ENCODE results near the gene OGFR.

OGFR gene

GRCh38 chr20:62784497-62784896 lies 20.1 kb upstream of the OGFR start:
- no peaks in the 10 kb centered on the region for H3K79me2 ChIP-seq (ENCODE audit: control insufficient read depth, insufficient read depth, low read length, unreplicated experiment)
- no peaks in the 10 kb centered on the region for H3K36me3 ChIP-seq (ENCODE audit: insufficient read depth, low read length)
- H3K27ac ChIP-seq (ENCODE audit: low read depth, low read length): no peak overlapping the region
- no peak overlapping the region for H2AFZ ChIP-seq (ENCODE audit: low read length, unreplicated experiment)
- H3K27me3 ChIP-seq (ENCODE audit: insufficient read depth, low read length): no peaks in the 10 kb centered on the region
- H3K4me3 ChIP-seq (ENCODE audit: low read depth, low read length): no peak overlapping the region
- no peaks in the 10 kb centered on the region for H3K4me1 ChIP-seq (ENCODE audit: control insufficient read depth, insufficient read depth, low read length, unreplicated experiment)

- Histone ChIP-seq H3K27ac (ENCODE audit: low read depth, low read length) (no peak overlapping the region), H2AFZ (ENCODE audit: low read length, unreplicated experiment) (no peak overlapping the region), H3K4me3 (ENCODE audit: low read depth, low read length) (no peak overlapping the region)
Observed at GRCh38 chr20:62785393-62785792, 19.2 kb upstream of the OGFR start.

GRCh38 chr20:62786157-62786556 lies 18.5 kb upstream of the OGFR start:
- Histone ChIP-seq H3K27me3 (ENCODE audit: insufficient read depth, low read length) (no peaks in the 10 kb centered on the region), H3K4me3 (ENCODE audit: low read depth, low read length) (no peak overlapping the region), H2AFZ (ENCODE audit: low read length, unreplicated experiment) (no peak overlapping the region), H3K27ac (ENCODE audit: low read depth, low read length) (no peak overlapping the region), H3K4me1 (ENCODE audit: control insufficient read depth, insufficient read depth, low read length, unreplicated experiment) (peaks cover under 1% of the 10 kb centered on the region), H3K36me3 (ENCODE audit: insufficient read depth, low read length) (no peaks in the 10 kb centered on the region), H3K79me2 (ENCODE audit: control insufficient read depth, insufficient read depth, low read length, unreplicated experiment) (no peaks in the 10 kb centered on the region)

More at GRCh38 chr20:62785393-62785792, 19.2 kb upstream of the OGFR start:
- Histone ChIP-seq H3K4me1 (ENCODE audit: control insufficient read depth, insufficient read depth, low read length, unreplicated experiment) (no peaks in the 10 kb centered on the region), H3K36me3 (ENCODE audit: insufficient read depth, low read length) (no peaks in the 10 kb centered on the region), H3K27me3 (ENCODE audit: insufficient read depth, low read length) (no peaks in the 10 kb centered on the region), H3K79me2 (ENCODE audit: control insufficient read depth, insufficient read depth, low read length, unreplicated experiment) (no peaks in the 10 kb centered on the region)

GRCh38 chr20:62787321-62787720 lies 17.3 kb upstream of the OGFR start:
- Histone ChIP-seq H3K27me3 (ENCODE audit: insufficient read depth, low read length) (no peaks in the 10 kb centered on the region), H3K79me2 (ENCODE audit: control insufficient read depth, insufficient read depth, low read length, unreplicated experiment) (no peaks in the 10 kb centered on the region), H3K4me1 (ENCODE audit: control insufficient read depth, insufficient read depth, low read length, unreplicated experiment) (peaks cover 3% of the 10 kb centered on the region), H3K36me3 (ENCODE audit: insufficient read depth, low read length) (no peaks in the 10 kb centered on the region), H3K27ac (ENCODE audit: low read depth, low read length) (no peak overlapping the region), H3K4me3 (ENCODE audit: low read depth, low read length) (no peak overlapping the region), H2AFZ (ENCODE audit: low read length, unreplicated experiment) (no peak overlapping the region)

GRCh38 chr20:62787866-62788265 lies 16.8 kb upstream of the OGFR start:
- Histone ChIP-seq H3K4me3 (ENCODE audit: low read depth, low read length) (no peak overlapping the region), H3K27me3 (ENCODE audit: insufficient read depth, low read length) (no peaks in the 10 kb centered on the region), H3K27ac (ENCODE audit: low read depth, low read length) (no peak overlapping the region), H2AFZ (ENCODE audit: low read length, unreplicated experiment) (no peak overlapping the region), H3K4me1 (ENCODE audit: control insufficient read depth, insufficient read depth, low read length, unreplicated experiment) (peaks cover 3% of the 10 kb centered on the region), H3K36me3 (ENCODE audit: insufficient read depth, low read length) (no peaks in the 10 kb centered on the region), H3K79me2 (ENCODE audit: control insufficient read depth, insufficient read depth, low read length, unreplicated experiment) (no peaks in the 10 kb centered on the region)

- peaks cover 3% of the 10 kb centered on the region for H3K4me1 ChIP-seq (ENCODE audit: control insufficient read depth, insufficient read depth, low read length, unreplicated experiment)
- no peaks in the 10 kb centered on the region for H3K36me3 ChIP-seq (ENCODE audit: insufficient read depth, low read length)
- no peaks in the 10 kb centered on the region for H3K27me3 ChIP-seq (ENCODE audit: insufficient read depth, low read length)
- no peak overlapping the region for H2AFZ ChIP-seq (ENCODE audit: low read length, unreplicated experiment)
- no peak overlapping the region for H3K27ac ChIP-seq (ENCODE audit: low read depth, low read length)
- H3K4me3 ChIP-seq (ENCODE audit: low read depth, low read length): no peak overlapping the region
- H3K79me2 ChIP-seq (ENCODE audit: control insufficient read depth, insufficient read depth, low read length, unreplicated experiment): no peaks in the 10 kb centered on the region
Observed at GRCh38 chr20:62788607-62789006, 16.0 kb upstream of the OGFR start.

- Histone ChIP-seq H3K4me3 (ENCODE audit: low read depth, low read length) (no peak overlapping the region), H3K79me2 (ENCODE audit: control insufficient read depth, insufficient read depth, low read length, unreplicated experiment) (no peaks in the 10 kb centered on the region), H2AFZ (ENCODE audit: low read length, unreplicated experiment) (no peak overlapping the region), H3K36me3 (ENCODE audit: insufficient read depth, low read length) (no peaks in the 10 kb centered on the region), H3K27ac (ENCODE audit: low read depth, low read length) (no peak overlapping the region), H3K27me3 (ENCODE audit: insufficient read depth, low read length) (no peaks in the 10 kb centered on the region), H3K4me1 (ENCODE audit: control insufficient read depth, insufficient read depth, low read length, unreplicated experiment) (peaks cover 3% of the 10 kb centered on the region)
Observed at GRCh38 chr20:62790075-62790474, 14.6 kb upstream of the OGFR start.

GRCh38 chr20:62791301-62792181 lies 13.1 kb upstream of the OGFR start:
- peaks cover 3% of the 10 kb centered on the region for H3K4me1 ChIP-seq (ENCODE audit: control insufficient read depth, insufficient read depth, low read length, unreplicated experiment)
- no peaks in the 10 kb centered on the region for H3K36me3 ChIP-seq (ENCODE audit: insufficient read depth, low read length)
- no peak overlapping the region for H2AFZ ChIP-seq (ENCODE audit: low read length, unreplicated experiment)
- H3K27ac ChIP-seq (ENCODE audit: low read depth, low read length): no peak overlapping the region
- H3K27me3 ChIP-seq (ENCODE audit: insufficient read depth, low read length): no peaks in the 10 kb centered on the region
- no peak overlapping the region for H3K4me3 ChIP-seq (ENCODE audit: low read depth, low read length)
- no peaks in the 10 kb centered on the region for H3K79me2 ChIP-seq (ENCODE audit: control insufficient read depth, insufficient read depth, low read length, unreplicated experiment)

- H3K36me3 ChIP-seq (ENCODE audit: insufficient read depth, low read length): no peaks in the 10 kb centered on the region
- H3K4me3 ChIP-seq (ENCODE audit: low read depth, low read length): no peak overlapping the region
- H3K27ac ChIP-seq (ENCODE audit: low read depth, low read length): no peak overlapping the region
- H3K4me1 ChIP-seq (ENCODE audit: control insufficient read depth, insufficient read depth, low read length, unreplicated experiment): peaks cover 3% of the 10 kb centered on the region
- no peak overlapping the region for H2AFZ ChIP-seq (ENCODE audit: low read length, unreplicated experiment)
- no peaks in the 10 kb centered on the region for H3K27me3 ChIP-seq (ENCODE audit: insufficient read depth, low read length)
- peaks cover 4% of the 10 kb centered on the region for H3K79me2 ChIP-seq (ENCODE audit: control insufficient read depth, insufficient read depth, low read length, unreplicated experiment)
Observed at GRCh38 chr20:62792182-62792939, 12.3 kb upstream of the OGFR start.

GRCh38 chr20:62792940-62793756 lies 11.5 kb upstream of the OGFR start:
- H3K79me2 ChIP-seq (ENCODE audit: control insufficient read depth, insufficient read depth, low read length, unreplicated experiment): peaks cover 4% of the 10 kb centered on the region
- peaks cover 5% of the 10 kb centered on the region for H3K4me1 ChIP-seq (ENCODE audit: control insufficient read depth, insufficient read depth, low read length, unreplicated experiment)
- no peak overlapping the region for H2AFZ ChIP-seq (ENCODE audit: low read length, unreplicated experiment)
- no peak overlapping the region for H3K4me3 ChIP-seq (ENCODE audit: low read depth, low read length)
- no peaks in the 10 kb centered on the region for H3K27me3 ChIP-seq (ENCODE audit: insufficient read depth, low read length)
- no peaks in the 10 kb centered on the region for H3K36me3 ChIP-seq (ENCODE audit: insufficient read depth, low read length)
- no peak overlapping the region for H3K27ac ChIP-seq (ENCODE audit: low read depth, low read length)

All from ACC112 (cell line).